HG02943 (cell line): ENCODE results near the gene HHIPL1.

ENCODE experiments used
- ATAC-seq: cut with Tn5 transposase; IDR thresholded peaks from one replicate; pipeline ENCODE4 v1.9.1; 2021; ENCODE audit warnings: mild to moderate bottlenecking, low read depth, moderate library complexity; ENCODE audit not compliant: unreplicated experiment

The HHIPL1 gene

DNA sequence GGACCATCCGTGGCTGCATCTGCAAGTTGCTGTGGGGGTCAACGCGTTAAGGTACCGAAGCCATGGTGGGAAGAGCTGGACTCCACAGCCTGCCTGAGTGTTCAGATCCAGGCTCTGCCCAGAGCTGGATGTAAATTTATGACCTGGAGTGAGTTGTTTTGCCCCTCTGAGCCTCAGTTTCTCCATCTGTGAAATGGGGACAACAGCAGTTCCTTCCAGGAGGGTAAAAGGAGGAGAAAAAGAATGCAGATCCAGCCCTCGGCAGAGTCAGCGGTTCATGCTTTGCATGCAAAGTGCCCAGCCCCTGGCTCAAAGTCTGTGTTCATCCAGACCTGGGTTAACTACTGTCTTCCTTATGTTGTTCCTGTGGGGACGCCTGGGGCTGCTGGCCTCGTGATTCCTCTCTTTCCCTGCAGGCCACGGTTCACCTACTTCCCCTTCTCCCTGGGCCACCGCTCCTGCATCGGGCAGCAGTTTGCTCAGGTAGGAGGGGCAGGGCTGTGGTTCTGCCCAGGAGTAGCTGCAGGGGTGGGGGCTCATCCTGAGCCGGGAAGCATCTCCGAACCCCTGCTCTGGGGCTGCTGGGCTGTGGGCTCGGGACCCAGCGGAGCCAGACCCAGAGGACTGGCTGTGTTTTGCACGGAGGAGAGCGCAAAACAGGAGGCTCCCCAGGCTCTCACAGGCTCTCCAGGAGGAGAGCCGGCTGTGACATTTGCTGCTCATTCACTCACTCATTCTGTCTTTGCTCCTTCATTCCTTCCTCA lies 81.0 kb downstream of the HHIPL1 start:
- ATAC-seq = no peak

DNA sequence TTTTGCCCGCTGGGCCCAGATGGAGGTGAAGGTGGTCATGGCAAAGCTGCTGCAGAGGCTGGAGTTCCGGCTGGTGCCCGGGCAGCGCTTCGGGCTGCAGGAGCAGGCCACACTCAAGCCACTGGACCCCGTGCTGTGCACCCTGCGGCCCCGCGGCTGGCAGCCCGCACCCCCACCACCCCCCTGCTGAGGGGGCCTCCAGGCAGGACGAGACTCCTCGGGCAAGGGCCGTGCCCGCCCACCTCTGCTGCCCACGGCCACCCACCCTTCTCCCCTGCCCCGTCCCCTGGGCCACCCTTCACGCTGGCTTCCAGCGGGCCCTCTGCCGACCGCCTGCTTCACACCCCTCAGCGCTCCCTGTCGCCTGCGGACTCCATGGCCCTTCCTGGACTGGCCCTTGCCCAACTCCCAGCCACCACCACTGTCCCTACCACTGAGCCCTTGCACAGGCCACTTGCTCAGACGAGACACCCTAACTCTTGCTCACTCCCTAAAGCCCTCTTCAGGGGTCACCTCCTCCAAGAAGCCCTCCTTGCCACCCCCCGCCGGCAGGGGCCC lies 81.7 kb downstream of the HHIPL1 start:
- no peak for ATAC-seq

DNA sequence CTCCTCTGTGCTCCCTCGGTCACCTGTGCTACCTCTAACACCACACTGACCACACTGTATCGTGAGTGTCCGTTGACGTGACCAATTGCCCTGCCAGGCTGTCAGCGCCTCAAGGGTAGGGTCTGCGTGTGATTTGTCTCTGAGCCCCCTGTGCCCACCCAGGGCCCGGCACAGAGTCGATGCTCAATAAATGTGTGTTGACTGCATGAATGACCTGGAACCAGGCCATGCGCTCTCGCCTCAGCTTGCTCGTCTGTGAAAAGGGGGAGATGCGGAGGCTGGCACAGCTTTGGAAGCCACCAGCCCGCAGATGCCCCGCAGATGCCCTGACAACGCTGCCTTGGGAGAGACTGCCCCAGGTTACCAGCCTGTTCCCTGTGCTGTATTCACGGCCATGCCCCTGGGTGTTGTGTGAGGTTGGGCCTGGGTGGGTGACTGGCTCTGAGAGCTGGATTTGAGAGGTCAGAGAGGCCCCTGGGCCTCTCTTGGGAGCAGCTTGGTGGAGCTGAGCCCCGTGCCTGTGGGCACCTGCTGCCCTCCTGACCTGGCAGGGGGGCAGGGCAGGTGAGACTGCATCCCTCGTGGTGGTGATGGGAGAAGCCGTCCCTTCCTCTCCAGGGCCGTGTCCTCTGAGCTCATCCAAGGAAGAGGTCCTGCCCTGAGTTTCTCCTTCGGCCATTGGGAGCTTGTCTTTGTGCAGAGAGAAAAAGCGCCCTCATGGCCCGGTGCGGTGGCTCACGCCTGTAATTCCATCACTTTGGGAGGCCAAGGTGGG lies 82.4 kb downstream of the HHIPL1 start:
- ATAC-seq = no peak

DNA sequence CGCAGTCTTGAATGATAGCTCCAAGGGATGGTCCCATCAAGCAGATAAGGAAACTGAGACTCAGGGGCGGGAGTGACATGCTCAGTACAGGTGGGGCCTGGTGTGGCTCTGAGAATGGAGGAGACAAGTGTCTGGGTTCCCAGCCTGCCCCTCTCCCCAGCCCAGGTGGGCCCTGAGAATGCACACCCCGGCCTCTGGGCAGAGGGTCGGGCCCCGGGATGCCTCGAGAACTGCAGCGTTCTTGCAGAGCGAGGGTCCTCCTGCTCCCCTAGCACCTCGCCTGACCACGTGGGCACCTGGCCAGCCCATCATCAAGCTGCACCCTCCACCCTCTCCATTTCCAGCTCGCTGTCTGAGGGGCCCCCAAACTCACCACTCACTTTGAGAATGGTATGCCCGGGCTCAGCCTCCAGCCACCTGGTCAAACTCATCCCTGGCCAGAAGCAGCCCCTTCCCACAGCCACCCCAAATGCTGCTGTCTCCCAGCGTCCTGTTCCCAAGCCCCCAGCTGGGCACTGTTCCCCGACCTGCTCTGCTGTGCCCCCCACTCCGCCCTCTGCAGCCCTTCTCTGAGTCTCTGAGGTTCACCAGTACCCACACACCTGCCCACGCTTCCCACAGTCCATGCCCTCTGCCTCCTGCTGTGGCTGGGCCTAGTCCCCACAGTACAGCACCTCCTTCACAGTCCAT lies 83.4 kb downstream of the HHIPL1 start:
- no peak for ATAC-seq

DNA sequence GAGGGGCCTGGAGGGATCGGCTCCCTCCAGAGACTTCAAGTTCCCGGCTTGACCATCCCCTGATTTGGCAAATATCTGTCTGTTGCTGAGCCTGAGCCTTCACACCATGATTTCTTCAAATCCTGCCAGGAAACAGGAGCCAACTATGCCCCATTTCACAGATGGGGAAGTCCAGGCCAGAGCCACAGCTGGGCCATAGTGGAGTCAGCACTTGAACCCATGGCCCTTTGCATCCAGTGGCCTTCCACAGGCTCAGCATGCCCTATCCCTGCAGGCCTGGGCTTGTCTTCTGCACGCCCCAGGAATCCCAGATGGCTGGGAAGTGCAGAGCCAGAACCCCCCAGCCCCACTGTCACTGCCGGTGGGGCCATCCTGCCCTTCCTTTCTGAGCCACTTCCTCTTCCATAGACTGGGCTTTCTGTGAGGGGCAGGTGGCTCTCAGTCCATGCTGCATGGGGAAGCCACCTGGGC lies 84.1 kb downstream of the HHIPL1 start:
- ATAC-seq = no peak
